ENCODE data around the gene MYOG.

Gene MYOG

GRCh38 chr1:203085528-203086406 is at the start of gene MYOG:
Gene MYOG (minus strand): TSS chr1:203086012. CDS start chr1:203085961, 51 bp downstream.
- DNase-seq = no peak

- DNase-seq = no peak
Observed at GRCh38 chr1:203133970-203134725, 48.3 kb upstream of the MYOG start.

GRCh38 chr1:203131548-203132200 is 45.9 kb upstream of the MYOG start:
- no peak for DNase-seq

GRCh38 chr1:203130358-203130985 is 44.7 kb upstream of the MYOG start:
- DNase-seq = no peak

GRCh38 chr1:203129501-203130231 is 43.9 kb upstream of the MYOG start:
- DNase-seq = no peak

GRCh38 chr1:203128716-203129500 is 43.1 kb upstream of the MYOG start:
- DNase-seq = no peak

- no peak for DNase-seq
Observed at GRCh38 chr1:203128431-203128715, 42.6 kb upstream of the MYOG start.

- no peak for DNase-seq
Observed at GRCh38 chr1:203127666-203128430, 42.0 kb upstream of the MYOG start, which contains the start of gene ADORA1. Gene ADORA1 (plus strand): TSS chr1:203127726. CDS start chr1:203128842, 1,116 bp downstream.

GRCh38 chr1:203126866-203127665 is 41.3 kb upstream of the MYOG start:
- no peak for DNase-seq

- DNase-seq = no peak
Observed at GRCh38 chr1:203126151-203126865, 40.5 kb upstream of the MYOG start.

- DNase-seq = no peak
Observed at GRCh38 chr1:203124546-203125317, 38.9 kb upstream of the MYOG start.

- no peak for DNase-seq
Observed at GRCh38 chr1:203124011-203124410, 38.2 kb upstream of the MYOG start.

GRCh38 chr1:203122159-203122558 is 36.3 kb upstream of the MYOG start:
- DNase-seq = no peak

GRCh38 chr1:203121186-203122015 is 35.6 kb upstream of the MYOG start:
- DNase-seq = no peak

- no peak for DNase-seq
Observed at GRCh38 chr1:203120325-203121153, 34.7 kb upstream of the MYOG start.
